PC-9 (cell line): ENCODE results near the gene THBS1. TPM values are rescaled to one million over a fixed set of nuclear protein-coding genes. Genes with fewer than 3 reads are reported as not detected.

Experiments
- BruUV-seq: library from RNA; stranded (reverse); fragments of 400-500 nt; replicated peaks from 2 replicates; lab custom pipeline; 2021; lab: Mats Ljungman, UMichigan
- CTCF ChIA-PET: fragments of 300-600 bp; sonication (Branson Sonifier 250); formaldehyde crosslinking; loops from one replicate; lab custom pipeline; 2022; ENCODE audit warnings: antibody characterized with exemption; lab: Charles Lee
- POLR2A ChIA-PET: fragments of 300-600 bp; sonication (Branson Sonifier 250); formaldehyde crosslinking; loops from one replicate; lab custom pipeline; 2022; ENCODE audit warnings: antibody characterized with exemption; ENCODE audit not compliant: unreplicated experiment; lab: Charles Lee
- DNase-seq, 2 experiments: peaks; one replicate each; pipeline versions ENCODE4 v3.0.0 to v3.0.0-alpha.2; 2015 to 2022; ENCODE audit warnings: mixed read lengths in 1 of 2
- H2AFZ ChIP-seq: fragments of 200-600 bp; sonication (generic); 2 replicates; pipeline ENCODE4 v1.8.1; 2017; ENCODE audit warnings: antibody characterized with exemption
- H3F3A ChIP-seq: fragments of 200-600 bp; sonication (generic); 2 replicates; pipeline ENCODE4 v1.8.1; 2017; ENCODE audit warnings: antibody characterized with exemption, mild to moderate bottlenecking, low read depth; ENCODE audit not compliant: insufficient read depth
- H3K27ac ChIP-seq: fragments of 200-600 bp; sonication (generic); 2 replicates; pipeline ENCODE4 v1.6.1; 2016; ENCODE audit warnings: mixed run types
- H3K27me3 ChIP-seq: fragments of 200-600 bp; sonication (generic); 2 replicates; pipeline ENCODE4 v1.6.1; 2016; ENCODE audit warnings: low read depth, mixed run types; ENCODE audit not compliant: insufficient read depth
- H3K36me3 ChIP-seq: fragments of 200-600 bp; sonication (generic); 2 replicates; pipeline ENCODE4 v1.6.1; 2016; ENCODE audit warnings: low read depth, mixed run types
- H3K4me1 ChIP-seq: fragments of 200-600 bp; sonication (generic); replicated peaks from 2 replicates; pipeline ENCODE4 v1.6.1; 2016; ENCODE audit warnings: mixed run types; ENCODE audit not compliant: insufficient read depth
- H3K4me2 ChIP-seq: fragments of 200-600 bp; sonication (generic); 2 replicates; pipeline ENCODE4 v1.6.1; 2017; ENCODE audit warnings: mixed run types
- H3K4me3 ChIP-seq: fragments of 200-600 bp; sonication (generic); 2 replicates; pipeline ENCODE4 v1.6.1; 2016; ENCODE audit warnings: mixed run types
- H3K79me2 ChIP-seq: fragments of 200-600 bp; sonication (generic); 2 replicates; pipeline ENCODE4 v1.6.1; 2017; ENCODE audit warnings: low read depth, mixed run types
- H3K9me2 ChIP-seq: fragments of 200-600 bp; sonication (generic); 2 replicates; pipeline ENCODE4 v1.8.1; 2017; ENCODE audit warnings: mild to moderate bottlenecking; ENCODE audit not compliant: insufficient read depth
- H3K9me3 ChIP-seq: fragments of 200-600 bp; sonication (generic); 2 replicates; pipeline ENCODE4 v1.8.1; 2016; ENCODE audit warnings: low read depth; ENCODE audit not compliant: insufficient read depth
- H4K20me1 ChIP-seq: fragments of 200-600 bp; sonication (generic); 2 replicates; pipeline ENCODE4 v1.8.1; 2017; ENCODE audit not compliant: insufficient read depth
- EZH2 ChIP-seq: fragments of 200-600 bp; sonication (generic); IDR thresholded peaks from 2 replicates; pipeline ENCODE4 v1.8.0; 2017; ENCODE audit warnings: antibody characterized with exemption, low read depth
- intact Hi-C: fragments of 100-400 bp; cut with micrococcal nuclease; formaldehyde crosslinking; loops from one replicate; pipeline ENCODE4 v1.10.0; 2022; ENCODE audit not compliant: unreplicated experiment
- total RNA-seq: library from RNA; stranded (reverse); gene quantifications from 2 replicates; pipeline ENCODE4 v1.2.3, GENCODE V29; 2021
- TF ChIP-seq, protein P1 (sequence below): fragments of 200-600 bp; sonication (generic); conservative IDR thresholded peaks from 2 replicates; pipeline ENCODE4 v1.6.1; 2017; ENCODE audit warnings: mixed run types, antibody characterized with exemption, mild to moderate bottlenecking, moderate library complexity

The THBS1 gene
- total RNA-seq, 1 experiment from 2014 or later, result 406 TPM

DNA sequence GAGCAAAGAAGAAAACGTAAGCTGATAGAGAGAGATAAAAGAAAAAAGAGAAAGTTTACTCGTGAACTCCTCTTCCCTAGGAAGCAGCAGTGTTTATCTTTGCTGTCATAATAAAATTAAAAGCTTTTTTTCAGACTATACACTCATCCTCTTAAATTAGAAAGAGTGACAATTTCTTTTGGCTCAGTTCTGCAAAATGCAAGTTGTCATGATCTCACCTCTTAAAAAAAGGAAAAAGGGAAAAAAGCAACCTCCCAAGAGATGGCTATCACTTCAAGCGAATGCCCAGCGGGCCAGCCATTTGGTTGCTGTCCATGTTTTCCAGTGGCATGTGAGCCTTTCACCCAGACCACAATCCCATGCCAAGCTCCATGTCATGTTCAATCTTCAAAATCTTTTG lies 7.0 kb upstream of the THBS1 start:
- Histone ChIP-seq H3K9me3 (no peaks in the 10 kb centered on the region), H3K79me2 (no peaks in the 10 kb centered on the region), H3K4me2 (no peak overlapping the region), H3K36me3 (no peaks in the 10 kb centered on the region), H3F3A (no peaks in the 10 kb centered on the region), H3K4me1 (0 out of 2 replicates have a peak, but pooled peaks cover 4% of the 10 kb centered on the region), H3K9me2 (no peaks in the 10 kb centered on the region), H3K4me3 (no peak overlapping the region), H4K20me1 (no peaks in the 10 kb centered on the region), H3K27ac (no peak overlapping the region), H2AFZ (no peak overlapping the region), H3K27me3 (no peaks in the 10 kb centered on the region)
- TF ChIP-seq, protein P1, sequence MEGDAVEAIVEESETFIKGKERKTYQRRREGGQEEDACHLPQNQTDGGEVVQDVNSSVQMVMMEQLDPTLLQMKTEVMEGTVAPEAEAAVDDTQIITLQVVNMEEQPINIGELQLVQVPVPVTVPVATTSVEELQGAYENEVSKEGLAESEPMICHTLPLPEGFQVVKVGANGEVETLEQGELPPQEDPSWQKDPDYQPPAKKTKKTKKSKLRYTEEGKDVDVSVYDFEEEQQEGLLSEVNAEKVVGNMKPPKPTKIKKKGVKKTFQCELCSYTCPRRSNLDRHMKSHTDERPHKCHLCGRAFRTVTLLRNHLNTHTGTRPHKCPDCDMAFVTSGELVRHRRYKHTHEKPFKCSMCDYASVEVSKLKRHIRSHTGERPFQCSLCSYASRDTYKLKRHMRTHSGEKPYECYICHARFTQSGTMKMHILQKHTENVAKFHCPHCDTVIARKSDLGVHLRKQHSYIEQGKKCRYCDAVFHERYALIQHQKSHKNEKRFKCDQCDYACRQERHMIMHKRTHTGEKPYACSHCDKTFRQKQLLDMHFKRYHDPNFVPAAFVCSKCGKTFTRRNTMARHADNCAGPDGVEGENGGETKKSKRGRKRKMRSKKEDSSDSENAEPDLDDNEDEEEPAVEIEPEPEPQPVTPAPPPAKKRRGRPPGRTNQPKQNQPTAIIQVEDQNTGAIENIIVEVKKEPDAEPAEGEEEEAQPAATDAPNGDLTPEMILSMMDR, result no peak
- TF ChIP-seq EZH2, result no peak
- no TSS peak for BruUV-seq
- ChIA-PET POLR2A (no interaction called here), CTCF (no interaction called here)
- no peak for DNase-seq
- intact Hi-C loops, result loop anchor here (10.0 kb wide), 1 partner anchor 139 kb away; no protein-coding TSS in a partner anchor

DNA sequence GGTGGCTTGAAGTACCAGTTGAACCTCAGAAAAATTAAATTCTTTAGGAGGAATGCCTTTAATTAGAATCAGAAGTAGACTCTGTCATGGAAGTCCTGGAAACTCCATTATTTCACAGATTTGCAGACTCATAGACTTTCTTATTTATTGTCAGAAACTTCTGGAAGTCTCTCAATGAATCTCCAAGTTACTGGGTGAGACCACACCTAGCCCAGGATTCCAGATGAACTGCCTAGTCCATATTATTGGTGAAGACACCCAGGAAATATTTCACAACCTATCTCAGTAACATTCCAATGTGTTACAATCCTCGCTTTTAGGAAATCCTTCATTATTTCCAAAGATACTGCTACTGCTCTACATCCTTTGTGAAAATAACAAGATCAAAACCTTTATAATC lies 6.5 kb upstream of the THBS1 start:
- intact Hi-C loops, result loop anchor here (10.0 kb wide), 1 partner anchor 140 kb away; no protein-coding TSS in a partner anchor
- Histone ChIP-seq H3K36me3 (no peaks in the 10 kb centered on the region), H2AFZ (no peak overlapping the region), H4K20me1 (no peaks in the 10 kb centered on the region), H3K9me2 (no peaks in the 10 kb centered on the region), H3F3A (no peaks in the 10 kb centered on the region), H3K4me2 (no peak overlapping the region), H3K9me3 (no peaks in the 10 kb centered on the region), H3K27ac (no peak overlapping the region), H3K27me3 (no peaks in the 10 kb centered on the region), H3K4me3 (no peak overlapping the region), H3K4me1 (0 out of 2 replicates have a peak, but pooled peaks cover 10% of the 10 kb centered on the region), H3K79me2 (no peaks in the 10 kb centered on the region)
- BruUV-seq, result no TSS peak
- ChIA-PET POLR2A (no interaction called here), CTCF (no interaction called here)
- no peak for DNase-seq
- TF ChIP-seq EZH2, result no peak
- TF ChIP-seq, protein P1, result no peak

DNA sequence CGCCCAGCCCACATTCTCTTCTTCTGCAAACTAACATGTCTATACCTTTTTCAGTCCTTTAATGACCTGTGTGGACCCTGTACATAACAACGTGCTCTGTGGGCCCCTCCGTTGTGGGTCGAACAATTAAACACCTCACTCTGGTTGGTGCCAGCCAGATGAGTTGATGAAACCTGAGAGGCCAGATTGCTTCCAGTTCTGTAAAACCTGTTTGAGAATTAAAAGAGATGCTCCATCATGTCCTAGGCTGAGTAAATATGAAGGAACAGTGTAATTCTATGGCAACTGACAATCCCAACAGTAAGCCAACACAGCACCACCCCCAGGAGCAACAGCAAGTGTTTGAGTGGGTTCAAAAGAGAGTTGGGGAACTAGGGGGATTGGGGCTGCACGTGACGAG lies 5.7 kb upstream of the THBS1 start:
- intact Hi-C loops, result loop anchor here (10.0 kb wide), 1 partner anchor 140 kb away; no protein-coding TSS in a partner anchor
- Histone ChIP-seq H3K9me2 (no peaks in the 10 kb centered on the region), H3K4me2 (no peak overlapping the region), H3K79me2 (no peaks in the 10 kb centered on the region), H3K4me1 (0 out of 2 replicates have a peak, but pooled peaks cover 11% of the 10 kb centered on the region), H3K4me3 (no peak overlapping the region), H3K36me3 (no peaks in the 10 kb centered on the region), H3K9me3 (no peaks in the 10 kb centered on the region), H4K20me1 (no peaks in the 10 kb centered on the region), H2AFZ (no peak overlapping the region), H3K27me3 (no peaks in the 10 kb centered on the region), H3K27ac (no peak overlapping the region), H3F3A (no peaks in the 10 kb centered on the region)
- POLR2A ChIA-PET, result no interaction called here
- BruUV-seq, result no TSS peak
- CTCF ChIA-PET, result no interaction called here
- DNase-seq, result no peak
- TF ChIP-seq, protein P1, result no peak
- no peak for TF ChIP-seq EZH2
